Measurements from ENCODE around the gene GPBAR1.

GRCh38 chr2:218265626-218266025 lies 4.8 kb downstream of the GPBAR1 start:
- TF ChIP-seq CTCF (IDR thresholded peaks at IDR 0.05) (no peak), POLR2A (IDR thresholded peaks at IDR 0.05) (no peak)
